Measurements from ENCODE around the gene MT1E.

- TF ChIP-seq TAF1 (IDR thresholded peaks at IDR 0.05; ENCODE audit: low read depth) (no peak), EZH2 (IDR thresholded peaks at IDR 0.05; ENCODE audit: borderline replicate concordance, insufficient read depth, low read length, poor library complexity, severe bottlenecking) (no peak), CTCF (IDR thresholded peaks at IDR 0.05; ENCODE audit: poor library complexity, severe bottlenecking) (no peak), EP300 (conservative IDR thresholded peaks at IDR 0.05; ENCODE audit: poor library complexity, severe bottlenecking) (no peak), REST (IDR thresholded peaks at IDR 0.05; ENCODE audit: borderline replicate concordance) (no peak), MXI1 (conservative IDR thresholded peaks at IDR 0.05; ENCODE audit: poor library complexity, severe bottlenecking) (no peak)
Measured at GRCh38 chr16:56617212-56618085, 8.1 kb upstream of the MT1E start.
